K562 (cell line): ENCODE data around the gene TMCC2. TPM values are rescaled to one million over a fixed set of nuclear protein-coding genes. Genes with fewer than 3 reads are reported as not detected.

Source experiments
- ATAC-seq: fragments of 200-7000 bp; cut with Tn5 transposase; 3 replicates; pipeline ENCODE4 v1.9.1; 2020; ENCODE audit warnings: moderate library complexity
- Bru-seq: library from RNA; stranded (reverse); fragments of 400-500 nt; gene quantifications from one replicate; lab custom pipeline; 2021; lab: Mats Ljungman, UMichigan
- BruChase-seq, 2 experiments: library from RNA; stranded (reverse); fragments of 400-500 nt; gene quantifications; one replicate each; lab custom pipeline; 2021; lab: Mats Ljungman, UMichigan
- BruUV-seq: library from RNA; stranded (reverse); fragments of 400-500 nt; replicated peaks from 2 replicates; lab custom pipeline; 2021; lab: Mats Ljungman, UMichigan
- CTCF ChIA-PET: fragments of 300-600 bp; formaldehyde crosslinking; extraction: SDS; loops from one replicate; lab custom pipeline; 2021; ENCODE audit warnings: low intra/inter-chr PET ratio; lab: Yijun Ruan, JAX
- POLR2A ChIA-PET: fragments of 300-600, 350-650 bp; sonication (Branson Sonifier 250); formaldehyde crosslinking; extraction: SDS; loops from one replicate; lab custom pipeline; 2021; ENCODE audit warnings: antibody characterized with exemption, inconsistent platforms; lab: Yijun Ruan, JAX
- DNase-seq, 4 experiments: peaks; one replicate each; pipeline versions ENCODE4 v3.0.0 to v3.0.0-alpha.2; 2011 to 2018; ENCODE audit warnings: low spot score in 3 of 4, mixed read lengths in 3 of 4; ENCODE audit errors: extremely low read depth in 1 of 4
- FAIRE-seq: peaks from 2 replicates; lab custom pipeline; 2011; peaks lifted over from hg19 to GRCh38; lab: Jason Lieb, UNC
- H2AFZ ChIP-seq: 2 replicates; pipeline ENCODE4 v1.6.0; 2011; ENCODE audit warnings: low read depth, low read length, control low read depth, inconsistent platforms
- H3K27ac ChIP-seq: fragments of 200-600 bp; 3 replicates; pipeline ENCODE4 v1.8.0; 2011; ENCODE audit warnings: low read depth, mild to moderate bottlenecking, control low read depth, inconsistent platforms, low read length, moderate library complexity, mixed read lengths; ENCODE audit errors: extremely low read depth
- H3K27me3 ChIP-seq, 2 experiments: fragments of 300-600 bp in 1 of 2; 2 replicates in 1 of 2; 3 replicates in 1 of 2; pipeline versions ENCODE4 v1.6.0 to v1.8.0; 2011; ENCODE audit warnings: inconsistent platforms in 2 of 2, low read length in 2 of 2, mild to moderate bottlenecking in 1 of 2, mixed read lengths in 1 of 2, moderate library complexity in 1 of 2; ENCODE audit not compliant: control insufficient read depth in 2 of 2, insufficient read depth in 2 of 2
- H3K36me3 ChIP-seq: fragments of 300-600 bp; 3 replicates; pipeline ENCODE4 v1.8.0; 2011; ENCODE audit warnings: mild to moderate bottlenecking, low read length, inconsistent platforms; ENCODE audit not compliant: control insufficient read depth, insufficient read depth
- H3K4me1 ChIP-seq, 2 experiments: fragments of 200-600 bp in 1 of 2; replicated peaks in 1 of 2; 2 replicates in 1 of 2; 3 replicates in 1 of 2; pipeline versions ENCODE4 v1.5.1 to v1.8.0; 2011; ENCODE audit warnings: inconsistent platforms in 2 of 2, low read length in 2 of 2, mild to moderate bottlenecking in 1 of 2, mixed read lengths in 1 of 2, moderate library complexity in 1 of 2; ENCODE audit not compliant: control insufficient read depth in 2 of 2, insufficient read depth in 2 of 2
- H3K4me2 ChIP-seq: 2 replicates; pipeline ENCODE4 v1.6.1; 2011; ENCODE audit warnings: low read length, control low read depth, inconsistent platforms, mixed read lengths; ENCODE audit not compliant: insufficient read depth
- H3K4me3 ChIP-seq: fragments of 200-600 bp; sonication (generic), shearing (Covaris generic); 2 replicates; pipeline ENCODE4 v1.5.1; 2016; ENCODE audit warnings: control low read depth, inconsistent platforms
- H3K79me2 ChIP-seq: fragments of 200-600 bp; 3 replicates; pipeline ENCODE4 v1.8.0; 2011; ENCODE audit warnings: low read length, inconsistent platforms; ENCODE audit not compliant: control insufficient read depth, insufficient read depth
- H3K9ac ChIP-seq, 2 experiments: 2 replicates each; pipeline versions ENCODE4 v1.6.0 to v1.6.1; 2011; ENCODE audit warnings: low read depth in 2 of 2, low read length in 2 of 2, control low read depth in 1 of 2, inconsistent platforms in 1 of 2, mild to moderate bottlenecking in 1 of 2, mixed read lengths in 1 of 2; ENCODE audit not compliant: insufficient read depth in 1 of 2
- H3K9me1 ChIP-seq: one replicate; pipeline ENCODE4 v1.6.0; 2011; ENCODE audit warnings: inconsistent platforms, mild to moderate bottlenecking, low read length, moderate library complexity; ENCODE audit not compliant: control insufficient read depth, insufficient read depth
- H3K9me3 ChIP-seq: replicated peaks from 2 replicates; pipeline ENCODE4 v1.5.1; 2011; ENCODE audit warnings: low read depth, low read length, inconsistent platforms; ENCODE audit not compliant: control insufficient read depth, insufficient read depth
- H4K20me1 ChIP-seq: replicated peaks from 2 replicates; pipeline ENCODE4 v1.6.1; 2011; ENCODE audit warnings: low read length, inconsistent platforms, mixed read lengths; ENCODE audit not compliant: control insufficient read depth, insufficient read depth
- HNRNPLL ChIP-seq: fragments of 200-400 bp; formaldehyde crosslinking; IDR thresholded peaks from 2 replicates; pipeline ENCODE4 v1.6.1; 2017; ENCODE audit warnings: low read length, low read depth, mild to moderate bottlenecking; ENCODE audit not compliant: poor library complexity, severe bottlenecking
- MAX ChIP-seq: sonication (generic); formaldehyde crosslinking; IDR thresholded peaks from 2 replicates; pipeline ENCODE4 v1.9.0; 2022; ENCODE audit warnings: mild to moderate bottlenecking, missing genetic modification reagents
- MTA3 ChIP-seq: fragments of 450-650 bp; formaldehyde crosslinking; IDR thresholded peaks from 2 replicates; pipeline ENCODE4 v1.6.1; 2017; ENCODE audit warnings: mild to moderate bottlenecking, borderline replicate concordance
- PHTF2 ChIP-seq: fragments of 250-450 bp; sonication (Bioruptor Pico); IDR thresholded peaks from 2 replicates; pipeline ENCODE4 v1.5.0; 2021; ENCODE audit warnings: mild to moderate bottlenecking
- RB1 ChIP-seq: fragments of 450-650 bp; IDR thresholded peaks from 2 replicates; pipeline ENCODE4 v1.6.1; 2017; ENCODE audit warnings: low read depth, mild to moderate bottlenecking
- RBM25 ChIP-seq: fragments of 200-400 bp; formaldehyde crosslinking; IDR thresholded peaks from 2 replicates; pipeline ENCODE4 v1.6.1; 2018; ENCODE audit warnings: low read length, low read depth, moderate library complexity; ENCODE audit not compliant: severe bottlenecking
- SIN3B ChIP-seq: fragments of 450-650 bp; IDR thresholded peaks from 2 replicates; pipeline ENCODE4 v1.6.1; 2017; ENCODE audit warnings: low read depth, mild to moderate bottlenecking, moderate library complexity
- SP1 ChIP-seq: sonication (generic); formaldehyde crosslinking; IDR thresholded peaks from 2 replicates; pipeline ENCODE4 v1.8.1; 2022; ENCODE audit warnings: mild to moderate bottlenecking, missing genetic modification reagents
- ZBTB11 ChIP-seq, 3 experiments: fragments of 200-800 bp in 1 of 3; fragments of 250-450 bp in 1 of 3; fragments of 450-650 bp in 1 of 3; sonication (Bioruptor Pico) in 1 of 3; sonication (Bioruptor generic) in 1 of 3; formaldehyde crosslinking in 1 of 3; IDR thresholded peaks; 2 replicates each; pipeline versions ENCODE4 v1.6.1 to v1.8.0; 2016 to 2022; ENCODE audit warnings: mild to moderate bottlenecking in 2 of 3, missing genetic modification characterization in 2 of 3, missing compliant biosample characterization in 1 of 3, moderate library complexity in 1 of 3
- ZNF347 ChIP-seq: fragments of 450-650 bp; formaldehyde crosslinking; IDR thresholded peaks from 2 replicates; pipeline ENCODE4 v1.4.0; 2020; ENCODE audit warnings: low read depth, mild to moderate bottlenecking, moderate library complexity
- WGBS: fragments of 100-300 bp; shearing (Covaris generic); methylation state at CpG from one replicate; pipeline ENCODE4 v1.1.6; 2016; ENCODE audit warnings: low coverage, mixed read lengths; ENCODE audit not compliant: insufficient coverage; ENCODE audit errors: missing lambda C conversion rate; 5-methylcytosine and 5-hydroxymethylcytosine counted together
- in situ Hi-C: fragments of 300-500 bp; cut with MboI; formaldehyde crosslinking; loops from 4 replicates; pipeline ENCODE4 v1.15.0; 2018; ENCODE audit warnings: inconsistent platforms, mixed read lengths
- intact Hi-C: fragments of 100-400 bp; cut with micrococcal nuclease; formaldehyde crosslinking; loops from 2 replicates; pipeline ENCODE4 v1.14.2; 2022
- long read RNA-seq, 3 experiments: library from polyadenylated mRNA in 2 of 3; library from RNA in 1 of 3; unstranded in 2 of 3; stranded (forward) in 1 of 3; transcript quantifications; one replicate each; pipeline ENCODE4 v2.0.0, GENCODE V29; 2019 to 2022
- polyA minus RNA-seq, 3 experiments: library from RNA; depleted of rRNA, polyadenylated mRNA; stranded (reverse); fragments of >200 nt; gene quantifications; 2 replicates each; pipeline ENCODE4 v1.2.3, GENCODE V29; 2011
- polyA plus RNA-seq, 8 experiments: library from polyadenylated mRNA; depleted of rRNA in 4 of 8; stranded (reverse) in 5 of 8; unstranded in 3 of 8; fragments of >200 nt; fragmentation: Nextera tagmentation in 2 of 8; fragmentation: Illumina TruSeq in 1 of 8; extraction: Ambion mirVana in 2 of 8; extraction: Trizol in 1 of 8; gene quantifications; 2 replicates each; pipeline versions ENCODE4 v1.2.1 to v1.2.3, GENCODE V29; 2011 to 2014; ENCODE audit warnings: inconsistent platforms in 1 of 8, missing spikeins in 1 of 8
- total RNA-seq, 7 experiments: library from RNA; depleted of rRNA in 6 of 7; stranded (reverse); fragments of >200 nt in 6 of 7; fragmentation: Illumina TruSeq in 2 of 7; extraction: Trizol in 2 of 7; gene quantifications; 2 replicates each; pipeline versions ENCODE4 v1.2.1 to v1.2.3, GENCODE V29; 2011 to 2021; ENCODE audit warnings: low replicate concordance in 1 of 7

The TMCC2 gene, protein sequence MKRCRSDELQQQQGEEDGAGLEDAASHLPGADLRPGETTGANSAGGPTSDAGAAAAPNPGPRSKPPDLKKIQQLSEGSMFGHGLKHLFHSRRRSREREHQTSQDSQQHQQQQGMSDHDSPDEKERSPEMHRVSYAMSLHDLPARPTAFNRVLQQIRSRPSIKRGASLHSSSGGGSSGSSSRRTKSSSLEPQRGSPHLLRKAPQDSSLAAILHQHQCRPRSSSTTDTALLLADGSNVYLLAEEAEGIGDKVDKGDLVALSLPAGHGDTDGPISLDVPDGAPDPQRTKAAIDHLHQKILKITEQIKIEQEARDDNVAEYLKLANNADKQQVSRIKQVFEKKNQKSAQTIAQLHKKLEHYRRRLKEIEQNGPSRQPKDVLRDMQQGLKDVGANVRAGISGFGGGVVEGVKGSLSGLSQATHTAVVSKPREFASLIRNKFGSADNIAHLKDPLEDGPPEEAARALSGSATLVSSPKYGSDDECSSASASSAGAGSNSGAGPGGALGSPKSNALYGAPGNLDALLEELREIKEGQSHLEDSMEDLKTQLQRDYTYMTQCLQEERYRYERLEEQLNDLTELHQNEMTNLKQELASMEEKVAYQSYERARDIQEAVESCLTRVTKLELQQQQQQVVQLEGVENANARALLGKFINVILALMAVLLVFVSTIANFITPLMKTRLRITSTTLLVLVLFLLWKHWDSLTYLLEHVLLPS
- 0.44 and 1.0 TPM in 2 replicates for total RNA-seq (2011; cell fraction: chromatin; rRNA removed; ENCODE audit: low replicate concordance)
- 0.66 and 1.0 TPM in 2 replicates for total RNA-seq (2011; cell fraction: nucleolus; rRNA removed)
- 0.51 and 1.1 TPM in 2 replicates for total RNA-seq (2011; cell fraction: nucleoplasm; rRNA removed)
- 1.5 and 1.6 TPM in 2 replicates for total RNA-seq (2014; rRNA removed)
- total RNA-seq (2014; rRNA removed; fragmentation: Illumina TruSeq; extraction: Trizol) = 0.48 and 0.62 TPM in 2 replicates
- total RNA-seq (2015; rRNA removed; fragmentation: Illumina TruSeq; extraction: Trizol) = 0.94 and 0.98 TPM in 2 replicates
- total RNA-seq (2021) = 1.8 TPM in 2 replicates
- 0.60 and 1.3 TPM in 2 replicates for polyA plus RNA-seq (2011; rRNA removed)
- 1.6 and 1.7 TPM in 2 replicates for polyA plus RNA-seq (2011; cell fraction: cytosol; rRNA removed)
- 1.6 and 1.9 TPM in 2 replicates for polyA plus RNA-seq (2011; cell fraction: nucleus; rRNA removed)
- 2.0 and 6.3 TPM in 2 replicates for polyA plus RNA-seq (2012)
- polyA plus RNA-seq (2014; fragmentation: Illumina TruSeq; extraction: Trizol) = 1.2 and 1.3 TPM in 2 replicates
- under 1 TPM; 0.06 to 0.10 TPM for polyA plus RNA-seq (2014; fragmentation: Nextera tagmentation; extraction: Ambion mirVana)
- 1.2 and 2.0 TPM in 2 replicates for polyA plus RNA-seq (2014; rRNA removed)
- polyA minus RNA-seq (2011; rRNA and poly(A)+ RNA removed) = 0.74 and 1.3 TPM in 2 replicates
- 0.76 and 2.9 TPM in 2 replicates for polyA minus RNA-seq (2011; cell fraction: cytosol; rRNA and poly(A)+ RNA removed)
- 0.54 and 1.6 TPM in 2 replicates for polyA minus RNA-seq (2011; cell fraction: nucleus; rRNA and poly(A)+ RNA removed)
- percentile 36 among the genes with signal in this experiment for Bru-seq, nascent RNA
- percentile 31 among the genes with signal in this experiment for BruChase-seq, experiment 1, labeled RNA remaining after a 2-hour chase
- percentile 30 among the genes with signal in this experiment for BruChase-seq, experiment 2, labeled RNA remaining after a 6-hour chase
- long read RNA-seq, experiment 1, partial matches to known transcripts = 1 of 1 reads
- long read RNA-seq, experiment 1, other reads (novel, unspliced or antisense) = 0 of 1 reads
- long read RNA-seq, experiment 2 = 0 reads
- long read RNA-seq, experiment 3 = 0 reads

DNA sequence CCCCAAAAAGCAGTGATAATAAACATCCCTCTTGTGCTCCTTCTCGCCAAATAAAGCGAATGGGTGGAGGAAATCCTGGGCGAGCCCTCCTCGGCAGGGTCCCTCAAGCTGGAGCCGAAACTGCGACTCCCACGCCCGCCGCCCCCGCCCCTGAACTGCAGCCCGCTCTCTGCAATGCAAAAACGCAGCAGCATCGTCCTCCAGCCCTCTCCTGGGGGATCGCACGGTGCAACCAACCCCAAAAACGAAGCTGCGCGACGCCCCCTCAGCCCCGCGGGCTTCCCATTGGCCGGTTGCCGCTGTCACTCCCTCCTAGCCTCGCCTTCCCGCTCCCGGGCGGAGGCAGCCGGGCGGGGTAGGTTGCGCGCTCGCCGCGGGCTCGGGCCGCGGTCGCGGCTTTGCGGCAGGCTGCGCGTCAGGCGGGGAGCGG, at the start of gene TMCC2:
TSS of gene TMCC2 (plus strand) at position 363 of the 430 bp plus-strand sequence. CDS start 619 bp downstream, outside the sequence.
- H2AFZ ChIP-seq = peak within 1 kb of the TSS; percentile 91
- ATAC-seq (peak; percentile 96), FAIRE-seq (peak; percentile 23), DNase-seq (peak; percentile 95 to 100 (median 99))
- H3K9me1 ChIP-seq = no peaks in the 10 kb centered on the region
- CTCF ChIA-PET = interaction anchor here (1.1 kb wide), 1 partner anchor 29 kb away, joined by 3 read pairs; no protein-coding TSS in a partner anchor
- no peaks in the 10 kb centered on the region for H3K36me3 ChIP-seq
- intact Hi-C loops (no loop called here), in situ Hi-C loops (no loop called here)
- H3K79me2 ChIP-seq = no peaks in the 10 kb centered on the region
- WGBS = 1% methylated on average over 36 of the region's 44 CpGs
- peaks cover 27 to 29% of the 10 kb centered on the region in 2 experiments for H3K4me1 ChIP-seq
- H3K4me3 ChIP-seq = peak within 1 kb of the TSS; percentile 47
- peak within 1 kb of the TSS in 1 of 2 experiments; percentile 87; a peak in 2 of 4 replicates for H3K9ac ChIP-seq
- peaks cover 3 to 13% of the 10 kb centered on the region in 2 experiments; a peak in 4 of 5 replicates for H3K27me3 ChIP-seq
- BruUV-seq = no TSS peak
- POLR2A ChIA-PET = interaction anchor here (0.6 to 3.0 kb wide), 10 partner anchors 9 to 82 kb away, joined by 3 to 19 read pairs (median 3); no protein-coding TSS in a partner anchor
- H3K9me3 ChIP-seq = no peaks in the 10 kb centered on the region
- H3K4me2 ChIP-seq = peak within 1 kb of the TSS; percentile 81
- no peak within 1 kb of the TSS for H3K27ac ChIP-seq
- no peaks in the 10 kb centered on the region; the same call in 1 of the 2 replicates for H4K20me1 ChIP-seq
- peak; percentile 89; the same call in 1 of the 2 replicates for TF ChIP-seq RB1
- peak; percentile 45; the same call in 1 of the 2 replicates for TF ChIP-seq MTA3
- peak; percentile 27 for TF ChIP-seq HNRNPLL
- peak; percentile 22; the same call in 1 of the 2 replicates for TF ChIP-seq MAX (CRISPR knock-in tag)
- TF ChIP-seq ZBTB11 (CRISPR knock-in tag; IDR thresholded peaks at IDR 0.05) = 0 out of 6 replicates have a peak, but pooled peaks of 1 of the 3 experiments have one; percentile 15
- TF ChIP-seq ZNF347 = no peak
- no peak for TF ChIP-seq SIN3B
- peak; percentile 50; the same call in 1 of the 2 replicates for TF ChIP-seq SP1
- TF ChIP-seq RBM25 = peak; percentile 96
- no peak for TF ChIP-seq PHTF2
